K562 (cell line): ENCODE data around the gene CARD8. TPM values are rescaled to one million over a fixed set of nuclear protein-coding genes. Genes with fewer than 3 reads are reported as not detected.

ENCODE experiments used
- ATF7 ChIP-seq: fragments of 450-650 bp; IDR thresholded peaks from 2 replicates; pipeline ENCODE4 v1.7.1; 2014; ENCODE audit warnings: mild to moderate bottlenecking, moderate library complexity
- BRCA1 ChIP-seq, 2 experiments: fragments of 450-650 bp in 1 of 2; sonication (generic) in 1 of 2; formaldehyde crosslinking in 1 of 2; IDR thresholded peaks; 2 replicates each; pipeline versions ENCODE4 v1.5.0 to v1.6.1; 2017 to 2020; ENCODE audit warnings: mild to moderate bottlenecking in 1 of 2, missing genetic modification reagents in 1 of 2
- CBX2 ChIP-seq: fragments of 200-600 bp; sonication (generic); IDR thresholded peaks from one replicate; pipeline ENCODE4 v1.6.1; 2012; ENCODE audit warnings: mild to moderate bottlenecking, low read length, inconsistent platforms; ENCODE audit not compliant: insufficient read depth, poor library complexity, severe bottlenecking
- CHD2 ChIP-seq: IDR thresholded peaks from 2 replicates; pipeline ENCODE4 v1.6.1; 2011; ENCODE audit warnings: low read depth, low read length
- CHD4 ChIP-seq: fragments of 200-600 bp; sonication (generic); IDR thresholded peaks from 3 replicates; pipeline ENCODE4 v1.6.1; 2012; ENCODE audit warnings: low read depth, mild to moderate bottlenecking, mixed read lengths, low read length, inconsistent platforms; ENCODE audit not compliant: insufficient read depth, insufficient replicate concordance, poor library complexity, severe bottlenecking
- ELF1 ChIP-seq: fragments of 200-800 bp; sonication (Bioruptor generic); IDR thresholded peaks from 2 replicates; pipeline ENCODE4 v1.6.1; 2016; ENCODE audit warnings: missing genetic modification characterization, missing compliant biosample characterization
- FOXJ3 ChIP-seq: sonication (generic); formaldehyde crosslinking; IDR thresholded peaks from 2 replicates; pipeline ENCODE4 v1.4.0; 2020; ENCODE audit warnings: mild to moderate bottlenecking, missing genetic modification reagents
- HDAC2 ChIP-seq: fragments of 450-650 bp; IDR thresholded peaks from 2 replicates; pipeline ENCODE4 v1.6.1; 2016; ENCODE audit warnings: mild to moderate bottlenecking
- NFIC ChIP-seq: fragments of 450-650 bp; IDR thresholded peaks from 2 replicates; pipeline ENCODE4 v1.6.1; 2017; ENCODE audit warnings: mild to moderate bottlenecking, inconsistent platforms
- NR4A1 ChIP-seq, 2 experiments: fragments of 250-450 bp in 1 of 2; fragments of 450-650 bp in 1 of 2; sonication (Bioruptor Pico) in 1 of 2; IDR thresholded peaks; 2 replicates each; pipeline versions ENCODE4 v1.4.0 to v1.6.1; 2016 to 2020; ENCODE audit warnings: mild to moderate bottlenecking in 2 of 2, missing compliant biosample characterization in 1 of 2, missing genetic modification characterization in 1 of 2, moderate library complexity in 1 of 2
- POLR2B ChIP-seq: fragments of 450-650 bp; IDR thresholded peaks from 2 replicates; pipeline ENCODE4 v1.6.1; 2018; ENCODE audit warnings: low read depth; ENCODE audit not compliant: partially characterized antibody
- POU5F1 ChIP-seq: fragments of 150-350 bp; IDR thresholded peaks from 2 replicates; pipeline ENCODE4 v1.6.1; 2014; ENCODE audit warnings: borderline replicate concordance, low read length, low read depth, mild to moderate bottlenecking; ENCODE audit not compliant: partially characterized antibody
- RBM22 ChIP-seq: fragments of 200-400 bp; formaldehyde crosslinking; IDR thresholded peaks from 2 replicates; pipeline ENCODE4 v1.6.1; 2018; ENCODE audit warnings: low read length, low read depth; ENCODE audit not compliant: poor library complexity, severe bottlenecking
- TARDBP ChIP-seq: fragments of 450-650 bp; IDR thresholded peaks from 2 replicates; pipeline ENCODE4 v1.6.1; 2016
- TEAD4 ChIP-seq, 2 experiments: sonication (generic) in 1 of 2; formaldehyde crosslinking in 1 of 2; IDR thresholded peaks; 2 replicates each; pipeline versions ENCODE4 v1.6.1 to v1.8.0; 2012 to 2022; ENCODE audit warnings: borderline replicate concordance in 1 of 2, inconsistent platforms in 1 of 2, low read length in 1 of 2, mild to moderate bottlenecking in 1 of 2, missing genetic modification reagents in 1 of 2
- TGIF2 ChIP-seq: sonication (generic); formaldehyde crosslinking; IDR thresholded peaks from 2 replicates; pipeline ENCODE4 v1.8.1; 2022; ENCODE audit warnings: mild to moderate bottlenecking, missing genetic modification reagents, moderate library complexity
- ZNF347 ChIP-seq: fragments of 450-650 bp; formaldehyde crosslinking; IDR thresholded peaks from 2 replicates; pipeline ENCODE4 v1.4.0; 2020; ENCODE audit warnings: low read depth, mild to moderate bottlenecking, moderate library complexity
- polyA plus RNA-seq, 8 experiments: library from polyadenylated mRNA; depleted of rRNA in 4 of 8; stranded (reverse) in 5 of 8; unstranded in 3 of 8; fragments of >200 nt; fragmentation: Nextera tagmentation in 2 of 8; fragmentation: Illumina TruSeq in 1 of 8; extraction: Ambion mirVana in 2 of 8; extraction: Trizol in 1 of 8; gene quantifications; 2 replicates each; pipeline versions ENCODE4 v1.2.1 to v1.2.3, GENCODE V29; 2011 to 2014; ENCODE audit warnings: inconsistent platforms in 1 of 8, missing spikeins in 1 of 8
- total RNA-seq, 7 experiments: library from RNA; depleted of rRNA in 6 of 7; stranded (reverse); fragments of >200 nt in 6 of 7; fragmentation: Illumina TruSeq in 2 of 7; extraction: Trizol in 2 of 7; gene quantifications; 2 replicates each; pipeline versions ENCODE4 v1.2.1 to v1.2.3, GENCODE V29; 2011 to 2021; ENCODE audit warnings: low replicate concordance in 1 of 7
- TF ChIP-seq, protein P1 (sequence below): IDR thresholded peaks from 2 replicates; pipeline ENCODE4 v1.6.1; 2016; ENCODE audit warnings: missing genetic modification characterization, missing compliant biosample characterization
- TF ChIP-seq, protein P2 (sequence below): sonication (generic); formaldehyde crosslinking; IDR thresholded peaks from 2 replicates; pipeline ENCODE4 v1.5.0; 2020; ENCODE audit warnings: missing genetic modification reagents
- TF ChIP-seq, protein P3 (sequence below), 2 experiments: IDR thresholded peaks; 2 replicates each; pipeline ENCODE4 v1.6.1; 2011; ENCODE audit warnings: borderline replicate concordance in 1 of 2, control low read depth in 1 of 2, low read depth in 1 of 2, low read length in 1 of 2, mild to moderate bottlenecking in 1 of 2, mixed read lengths in 1 of 2, moderate library complexity in 1 of 2; ENCODE audit not compliant: insufficient read depth in 1 of 2, insufficient read length in 1 of 2, poor library complexity in 1 of 2, severe bottlenecking in 1 of 2; ENCODE audit errors: extremely low read depth in 1 of 2
- TF ChIP-seq, protein P4 (sequence below): fragments of 250-450 bp; sonication (Bioruptor Pico); IDR thresholded peaks from 2 replicates; pipeline ENCODE4 v1.8.0; 2021; ENCODE audit warnings: borderline replicate concordance, mild to moderate bottlenecking, moderate library complexity; ENCODE audit not compliant: poor library complexity, severe bottlenecking

The CARD8 gene
- total and polyA plus RNA-seq, 9 of the 15 experiments (the other 6 are each of a cell fraction or from before 2014, with no cell fraction given) = 11.5 to 26.4 (median 20.8) TPM

DNA sequence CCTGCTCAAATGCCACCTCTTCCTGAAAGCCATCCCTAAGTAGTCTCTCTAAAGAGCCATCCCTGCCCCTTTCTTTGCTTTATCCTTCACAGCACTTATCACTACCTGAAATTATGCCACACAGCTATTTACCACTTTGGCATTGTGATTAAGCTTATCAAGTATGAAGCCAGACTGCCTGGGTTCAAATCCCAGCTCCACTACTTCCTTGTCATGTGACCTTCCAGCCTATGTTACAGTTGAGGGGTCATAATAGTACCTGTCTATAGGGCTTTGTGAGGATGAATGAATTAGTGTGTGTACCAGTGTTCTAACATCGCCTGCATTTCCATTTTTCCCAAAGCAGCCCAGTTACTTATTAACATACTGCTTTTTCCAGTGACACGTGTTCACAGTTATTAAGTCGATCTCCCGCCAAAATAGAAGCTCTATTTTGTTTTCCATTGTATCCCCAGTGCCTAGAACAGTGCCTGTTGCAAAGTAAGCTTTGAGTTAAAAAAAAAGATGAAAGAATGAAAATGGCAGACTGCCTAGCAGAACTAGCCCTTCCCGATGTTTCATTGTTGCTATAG, 52.4 kb downstream of the CARD8 start (continued):
- TF ChIP-seq POLR2B (no peak), TEAD4 (IDR thresholded peaks at IDR 0.05; ENCODE audit: low read length) (no peak), TEAD4 (CRISPR knock-in tag; IDR thresholded peaks at IDR 0.05; ENCODE audit: borderline replicate concordance) (no peak), HDAC2 (peak; percentile 19; the same call in 1 of the 2 replicates), POU5F1 (no peak), CBX2 (no peak), CHD2 (no peak), ELF1 (tag) (peak; percentile 58), NFIC (0 out of 2 replicates have a peak, but pooled peaks have one; percentile 11), RBM22 (no peak), BRCA1 (IDR thresholded peaks at IDR 0.05) (no peak), BRCA1 (CRISPR knock-in tag; IDR thresholded peaks at IDR 0.05) (no peak), TARDBP (no peak), NR4A1 (CRISPR knock-in tag; IDR thresholded peaks at IDR 0.05) (no peak), NR4A1 (tag; IDR thresholded peaks at IDR 0.05) (no peak), ATF7 (no peak), CHD4 (peak; percentile 50), TGIF2 (no peak), ZNF347 (CRISPR knock-in tag) (no peak), FOXJ3 (no peak)
- TF ChIP-seq, protein P1, sequence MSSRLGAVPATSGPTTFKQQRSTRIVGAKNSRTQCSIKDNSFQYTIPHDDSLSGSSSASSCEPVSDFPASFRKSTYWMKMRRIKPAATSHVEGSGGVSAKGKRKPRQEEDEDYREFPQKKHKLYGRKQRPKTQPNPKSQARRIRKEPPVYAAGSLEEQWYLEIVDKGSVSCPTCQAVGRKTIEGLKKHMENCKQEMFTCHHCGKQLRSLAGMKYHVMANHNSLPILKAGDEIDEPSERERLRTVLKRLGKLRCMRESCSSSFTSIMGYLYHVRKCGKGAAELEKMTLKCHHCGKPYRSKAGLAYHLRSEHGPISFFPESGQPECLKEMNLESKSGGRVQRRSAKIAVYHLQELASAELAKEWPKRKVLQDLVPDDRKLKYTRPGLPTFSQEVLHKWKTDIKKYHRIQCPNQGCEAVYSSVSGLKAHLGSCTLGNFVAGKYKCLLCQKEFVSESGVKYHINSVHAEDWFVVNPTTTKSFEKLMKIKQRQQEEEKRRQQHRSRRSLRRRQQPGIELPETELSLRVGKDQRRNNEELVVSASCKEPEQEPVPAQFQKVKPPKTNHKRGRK (tag) = no peak
- TF ChIP-seq, protein P2, sequence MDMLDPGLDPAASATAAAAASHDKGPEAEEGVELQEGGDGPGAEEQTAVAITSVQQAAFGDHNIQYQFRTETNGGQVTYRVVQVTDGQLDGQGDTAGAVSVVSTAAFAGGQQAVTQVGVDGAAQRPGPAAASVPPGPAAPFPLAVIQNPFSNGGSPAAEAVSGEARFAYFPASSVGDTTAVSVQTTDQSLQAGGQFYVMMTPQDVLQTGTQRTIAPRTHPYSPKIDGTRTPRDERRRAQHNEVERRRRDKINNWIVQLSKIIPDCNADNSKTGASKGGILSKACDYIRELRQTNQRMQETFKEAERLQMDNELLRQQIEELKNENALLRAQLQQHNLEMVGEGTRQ (CRISPR knock-in tag) = peak; percentile 60
- TF ChIP-seq, protein P3, sequence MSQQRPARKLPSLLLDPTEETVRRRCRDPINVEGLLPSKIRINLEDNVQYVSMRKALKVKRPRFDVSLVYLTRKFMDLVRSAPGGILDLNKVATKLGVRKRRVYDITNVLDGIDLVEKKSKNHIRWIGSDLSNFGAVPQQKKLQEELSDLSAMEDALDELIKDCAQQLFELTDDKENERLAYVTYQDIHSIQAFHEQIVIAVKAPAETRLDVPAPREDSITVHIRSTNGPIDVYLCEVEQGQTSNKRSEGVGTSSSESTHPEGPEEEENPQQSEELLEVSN (IDR thresholded peaks at IDR 0.05; ENCODE audit: borderline replicate concordance in 1 of 2, extremely low read depth in 1 of 2, insufficient read depth in 1 of 2, insufficient read length in 1 of 2, low read depth in 1 of 2, low read length in 1 of 2, poor library complexity in 1 of 2, severe bottlenecking in 1 of 2) = peak in 1 of 2 experiments; percentile 13
- TF ChIP-seq, protein P4, sequence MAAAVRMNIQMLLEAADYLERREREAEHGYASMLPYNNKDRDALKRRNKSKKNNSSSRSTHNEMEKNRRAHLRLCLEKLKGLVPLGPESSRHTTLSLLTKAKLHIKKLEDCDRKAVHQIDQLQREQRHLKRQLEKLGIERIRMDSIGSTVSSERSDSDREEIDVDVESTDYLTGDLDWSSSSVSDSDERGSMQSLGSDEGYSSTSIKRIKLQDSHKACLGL (CRISPR knock-in tag) = no peak
